GOT3 (cell line): ENCODE measurements around the gene TBC1D9B.

Source experiments
- DNase-seq: peaks from one replicate; lab custom pipeline; 2025; ENCODE audit warnings: mixed read lengths; lab: John Stamatoyannopoulos, UW

Gene TBC1D9B

GRCh38 chr5:179906795-179907555, 722 bp downstream of the TBC1D9B start:
- no peak for DNase-seq

- DNase-seq, result peak; percentile 11
Measured at GRCh38 chr5:179906294-179906794, 1.4 kb downstream of the TBC1D9B start.

GRCh38 chr5:179905161-179905560, 2.5 kb downstream of the TBC1D9B start:
- DNase-seq, result no peak

- DNase-seq, result no peak
Measured at GRCh38 chr5:179904463-179905160, 3.1 kb downstream of the TBC1D9B start.

GRCh38 chr5:179902763-179903158, 4.9 kb downstream of the TBC1D9B start:
- DNase-seq, result no peak

- DNase-seq, result no peak
Measured at GRCh38 chr5:179901915-179902762, 5.6 kb downstream of the TBC1D9B start.

- DNase-seq, result no peak
Measured at GRCh38 chr5:179901462-179901861, 6.2 kb downstream of the TBC1D9B start.

GRCh38 chr5:179900711-179901110, 7.0 kb downstream of the TBC1D9B start:
- DNase-seq, result no peak

GRCh38 chr5:179900206-179900605, 7.5 kb downstream of the TBC1D9B start:
- no peak for DNase-seq

GRCh38 chr5:179895861-179896260, 11.8 kb downstream of the TBC1D9B start:
- no peak for DNase-seq

GRCh38 chr5:179893958-179894895, 13.5 kb downstream of the TBC1D9B start:
- DNase-seq, result no peak

- DNase-seq, result no peak
Measured at GRCh38 chr5:179893076-179893957, 14.4 kb downstream of the TBC1D9B start.

GRCh38 chr5:179892255-179892654, 15.4 kb downstream of the TBC1D9B start:
- no peak for DNase-seq

- DNase-seq, result no peak
Measured at GRCh38 chr5:179890751-179891682, 16.7 kb downstream of the TBC1D9B start.

- no peak for DNase-seq
Measured at GRCh38 chr5:179889885-179890284, 17.8 kb downstream of the TBC1D9B start.

- no peak for DNase-seq
Measured at GRCh38 chr5:179887802-179888201, 19.9 kb downstream of the TBC1D9B start.

- no peak for DNase-seq
Measured at GRCh38 chr5:179887095-179887494, 20.6 kb downstream of the TBC1D9B start.

GRCh38 chr5:179886190-179886911, 21.3 kb downstream of the TBC1D9B start:
- DNase-seq, result no peak
